HS-27A (cell line): Measurements from ENCODE around the gene ZDHHC14.

Source experiments
- DNase-seq: peaks from one replicate; pipeline ENCODE4 v3.0.0-alpha.2; 2012; ENCODE audit warnings: low read depth, missing footprints

ZDHHC14 gene

DNA sequence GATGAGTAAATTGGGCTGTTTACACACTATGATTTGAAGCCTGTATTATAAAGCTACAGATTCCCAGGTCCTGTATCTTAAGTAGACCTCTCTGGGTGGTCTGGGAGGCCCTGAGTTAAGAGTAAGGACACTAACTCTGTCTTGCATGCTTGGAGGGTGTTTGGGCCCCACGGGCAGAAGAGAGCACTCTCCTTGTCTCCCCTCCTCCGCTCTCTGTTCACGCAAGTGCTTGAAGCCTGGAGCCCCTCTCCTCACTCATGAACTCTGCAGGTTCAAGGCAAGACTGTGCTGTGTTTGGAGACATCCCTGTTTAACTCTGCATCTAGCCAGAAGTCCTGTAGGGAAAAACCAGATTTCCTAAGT lies 154.0 kb downstream of the ZDHHC14 start:
- no peak for DNase-seq

DNA sequence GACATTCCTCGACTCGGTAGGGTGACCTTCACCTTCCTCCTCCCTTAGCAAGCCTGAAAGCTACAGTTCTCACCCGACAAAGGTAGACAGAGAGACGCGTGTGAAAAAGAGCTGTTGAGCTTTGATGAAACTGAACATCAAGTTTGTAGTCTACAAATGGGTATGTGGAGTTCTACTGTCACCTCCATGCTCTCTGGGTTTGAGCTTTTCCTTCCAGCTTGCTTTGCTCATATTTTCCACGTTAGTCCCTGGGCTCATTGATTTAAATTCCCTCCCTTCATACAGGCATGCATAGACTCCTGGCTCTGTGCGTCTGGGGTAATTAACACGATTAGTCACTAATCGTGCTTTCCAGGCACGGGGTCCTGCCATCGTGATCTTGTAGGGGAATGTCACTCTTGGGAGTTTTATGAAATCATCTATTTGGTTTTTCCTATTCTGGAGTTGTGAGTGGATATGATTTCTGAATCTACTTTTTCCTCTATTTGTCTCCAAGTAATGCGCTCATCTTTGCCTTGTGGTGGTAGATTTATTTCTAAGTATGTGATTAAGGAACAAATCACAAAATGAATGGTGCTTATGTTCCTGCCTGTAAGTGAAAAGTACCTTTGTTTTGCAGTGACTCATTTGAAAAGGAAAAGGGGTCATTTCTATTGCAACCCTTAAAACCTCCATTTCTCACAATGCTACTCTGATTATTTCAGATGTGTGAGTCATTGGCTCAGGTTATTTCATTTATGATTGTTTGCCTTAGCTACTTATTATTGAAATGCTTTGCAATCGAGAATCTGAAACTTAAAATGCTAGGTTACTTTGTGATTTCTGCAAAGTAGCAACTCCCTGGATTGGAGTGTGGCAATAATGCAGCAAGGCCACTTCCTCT lies 154.6 kb downstream of the ZDHHC14 start:
- no peak for DNase-seq

DNA sequence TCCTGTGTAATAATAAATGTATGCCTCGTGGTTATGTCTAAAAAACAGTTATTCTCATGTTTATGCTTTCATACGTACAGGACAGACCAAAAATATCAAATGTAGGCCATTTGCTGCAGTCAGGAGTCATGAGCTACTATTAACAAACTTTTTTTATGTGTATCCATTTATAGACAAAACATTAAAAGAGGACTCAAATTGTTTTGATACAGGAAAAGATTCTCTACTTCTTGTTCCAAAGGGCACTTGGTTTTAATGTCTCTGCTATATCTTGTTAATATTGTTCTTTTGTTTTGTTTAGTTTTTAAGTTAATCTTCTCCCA lies 155.2 kb downstream of the ZDHHC14 start:
- no peak for DNase-seq

DNA sequence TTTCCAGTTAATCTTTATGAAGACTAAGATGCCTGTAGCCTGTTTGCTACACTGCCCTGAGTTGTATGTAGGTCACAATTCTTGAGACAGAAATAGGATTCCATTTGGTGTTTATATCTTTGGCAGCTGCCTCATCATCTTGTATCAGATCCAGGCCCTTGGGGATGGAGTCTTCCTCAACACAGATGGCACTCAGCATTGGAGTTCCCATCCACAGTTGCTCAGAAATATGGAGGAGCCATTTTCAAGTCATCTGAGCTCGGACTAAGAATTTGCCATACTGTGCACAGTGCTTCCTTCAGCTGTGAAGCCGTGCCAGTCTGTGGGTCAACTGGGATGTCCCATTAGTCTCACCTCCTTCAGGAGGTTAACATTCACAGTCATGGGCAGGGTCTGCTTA lies 156.6 kb downstream of the ZDHHC14 start:
- no peak for DNase-seq

DNA sequence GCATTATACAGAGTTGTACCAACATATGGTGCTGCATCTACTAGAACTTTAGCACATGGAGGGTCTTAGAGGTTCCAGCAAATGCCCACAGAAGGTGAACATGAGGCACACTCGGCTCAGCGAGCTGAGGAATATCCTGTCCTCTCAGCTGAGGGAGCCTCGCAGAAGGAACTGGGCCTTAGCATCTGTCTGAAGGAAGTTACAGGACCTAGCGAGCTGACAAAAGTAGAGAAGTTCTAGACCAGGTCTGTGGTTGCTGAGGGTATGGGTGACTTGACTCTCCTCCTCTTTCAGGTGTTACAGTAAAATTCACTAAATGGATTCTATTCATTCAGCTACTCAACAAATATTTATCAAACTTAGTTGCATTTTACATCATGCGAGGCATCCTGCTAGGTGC lies 157.2 kb downstream of the ZDHHC14 start:
- DNase-seq = no peak

DNA sequence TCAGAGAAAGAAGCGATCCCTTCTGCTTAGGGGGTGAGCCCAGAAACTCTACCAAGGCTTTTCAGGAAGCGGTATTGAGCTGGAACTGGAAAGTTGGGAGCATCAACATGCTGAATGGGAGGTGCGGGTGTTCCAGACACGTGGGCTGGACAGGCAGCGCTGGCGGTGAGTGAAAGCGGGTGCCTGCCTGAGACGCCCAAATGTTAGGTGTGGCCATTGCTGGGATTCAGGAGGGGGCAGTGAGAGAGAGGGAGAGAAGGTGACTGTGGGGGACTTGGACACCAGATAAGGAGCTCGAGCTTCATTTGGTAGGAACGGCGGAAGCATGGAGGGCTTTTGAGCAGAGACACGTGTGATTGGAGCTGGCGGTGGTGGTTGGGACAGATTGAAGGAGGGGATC lies 157.7 kb downstream of the ZDHHC14 start:
- no peak for DNase-seq

DNA sequence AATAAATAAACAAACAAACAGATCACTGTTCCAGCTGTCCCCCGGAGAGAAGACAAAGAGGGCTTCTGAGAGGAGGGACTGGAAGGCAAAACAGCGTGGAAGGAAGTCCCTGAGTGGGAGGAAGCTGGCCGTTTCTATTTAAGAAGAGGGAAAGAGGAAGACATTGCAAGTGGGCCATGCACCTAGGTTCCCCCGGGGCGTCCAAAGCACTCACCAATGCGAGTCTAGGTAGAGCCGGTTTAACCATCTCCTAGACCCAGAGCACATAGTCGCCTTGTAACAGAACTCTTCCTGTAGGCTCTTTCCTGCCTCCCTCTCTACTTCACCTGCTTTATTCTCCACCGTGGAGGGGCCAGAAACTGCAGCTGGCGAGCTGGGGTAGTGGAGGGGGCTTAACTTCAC lies 158.4 kb downstream of the ZDHHC14 start:
- no peak for DNase-seq

DNA sequence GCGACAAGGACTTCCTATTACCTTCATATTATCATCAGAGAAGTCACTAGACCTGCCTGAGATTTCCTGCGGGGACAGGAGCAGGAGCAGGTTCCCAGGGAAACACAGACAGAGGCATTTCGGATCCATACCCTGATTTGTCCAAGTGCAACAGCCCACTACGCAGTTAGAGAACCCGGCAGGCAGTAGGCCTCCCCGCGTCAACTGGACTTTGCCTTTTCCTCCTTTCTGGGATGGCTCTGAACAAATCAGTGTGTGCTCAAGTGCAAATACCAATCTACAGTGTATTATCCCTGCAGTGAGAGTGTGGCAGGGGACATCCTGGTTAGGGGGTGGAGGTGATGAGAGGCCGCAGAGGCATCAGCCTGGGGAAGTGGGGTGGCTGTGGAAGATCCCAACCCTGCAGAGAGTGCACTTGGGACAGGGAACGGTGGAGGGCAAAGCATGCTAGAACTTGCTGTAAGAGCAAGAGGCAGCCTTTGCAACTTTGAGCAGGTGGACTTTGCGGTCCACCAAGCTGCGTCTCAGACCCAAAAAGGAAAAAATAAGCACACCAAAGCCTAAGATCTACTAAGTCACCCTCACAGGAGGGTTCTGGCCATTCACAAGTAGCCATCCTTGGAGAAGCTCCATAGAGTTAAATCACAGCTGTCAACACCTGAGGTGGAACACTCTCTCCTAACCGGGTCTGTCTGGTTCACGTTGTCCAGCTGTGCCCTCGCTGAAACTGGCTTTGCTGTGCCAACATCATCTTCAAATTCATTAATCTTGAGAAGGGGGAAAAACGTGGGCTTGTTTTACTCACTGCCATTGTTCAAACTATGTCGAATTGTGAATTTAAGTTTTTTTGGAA lies 159.1 kb downstream of the ZDHHC14 start:
- DNase-seq = no peak

DNA sequence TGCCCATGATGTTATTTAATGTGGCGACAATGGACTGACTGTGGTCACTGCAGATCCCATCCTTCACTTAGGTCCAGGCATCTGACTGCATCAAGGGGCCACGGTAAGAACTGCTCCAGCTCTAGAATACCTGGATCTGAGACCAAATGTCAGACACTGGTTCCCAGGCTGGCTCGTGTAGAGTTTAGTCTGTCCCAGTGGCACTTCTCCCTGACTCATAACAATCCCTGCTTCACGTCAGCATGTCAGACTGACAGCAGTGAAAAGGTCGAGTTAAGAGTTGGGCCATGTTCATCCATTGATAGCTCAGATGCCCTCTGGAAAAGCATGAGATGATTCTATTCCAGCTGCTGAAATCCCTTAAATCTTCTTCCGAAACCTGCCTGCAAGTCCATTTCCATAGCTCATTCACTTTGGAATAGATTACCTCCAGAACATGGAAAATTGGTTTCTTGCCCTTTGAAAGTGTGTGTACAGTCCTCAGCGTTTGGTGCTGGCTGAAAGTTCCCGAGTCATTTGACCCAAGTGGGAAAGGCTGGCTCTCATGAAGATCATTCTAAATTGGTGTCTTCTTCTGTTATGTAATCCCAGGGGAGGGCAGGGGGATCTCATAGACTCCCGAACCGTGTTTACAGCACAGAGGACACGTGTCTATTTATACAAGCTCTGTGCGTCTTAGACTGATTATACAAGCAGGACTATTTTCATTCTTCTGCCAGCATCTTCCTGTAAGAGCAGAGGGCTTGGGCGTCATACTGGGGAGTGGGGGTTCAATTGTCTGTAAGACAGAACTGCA lies 160.8 kb downstream of the ZDHHC14 start:
- no peak for DNase-seq

DNA sequence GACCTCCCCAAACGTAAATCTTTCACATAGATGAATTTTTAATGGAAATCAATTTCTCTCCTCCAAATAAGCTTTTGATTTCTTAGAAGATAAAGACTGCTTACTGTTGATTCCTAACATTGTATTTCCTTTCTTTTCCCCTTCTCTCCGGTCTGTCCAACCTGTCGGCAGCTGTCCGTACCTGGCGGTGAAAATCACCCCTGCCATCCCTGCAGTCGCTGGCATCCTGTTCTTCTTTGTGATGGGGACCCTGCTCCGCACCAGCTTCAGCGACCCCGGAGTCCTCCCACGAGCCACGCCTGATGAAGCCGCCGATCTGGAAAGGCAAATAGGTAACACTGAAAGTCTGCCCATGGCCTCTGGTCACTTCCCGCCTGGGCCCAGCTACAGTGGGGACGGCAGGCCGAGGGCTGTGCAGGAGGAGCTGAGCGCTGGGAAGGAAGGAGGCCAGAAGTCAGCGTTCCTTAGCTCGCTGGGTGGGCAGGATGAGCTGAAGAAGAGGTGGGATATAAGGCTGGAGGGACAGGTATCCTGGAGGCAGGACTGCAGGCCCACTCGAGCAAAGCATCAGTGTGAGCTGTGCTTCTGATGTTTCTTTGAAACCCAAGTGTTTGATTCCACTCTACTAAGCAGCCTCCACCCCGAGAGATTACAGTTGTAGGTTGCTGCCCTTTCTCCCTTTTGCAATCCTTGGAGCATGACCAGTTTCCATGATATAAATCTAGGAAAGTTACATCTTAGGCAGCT lies 161.6 kb downstream of the ZDHHC14 start:
- DNase-seq = no peak

DNA sequence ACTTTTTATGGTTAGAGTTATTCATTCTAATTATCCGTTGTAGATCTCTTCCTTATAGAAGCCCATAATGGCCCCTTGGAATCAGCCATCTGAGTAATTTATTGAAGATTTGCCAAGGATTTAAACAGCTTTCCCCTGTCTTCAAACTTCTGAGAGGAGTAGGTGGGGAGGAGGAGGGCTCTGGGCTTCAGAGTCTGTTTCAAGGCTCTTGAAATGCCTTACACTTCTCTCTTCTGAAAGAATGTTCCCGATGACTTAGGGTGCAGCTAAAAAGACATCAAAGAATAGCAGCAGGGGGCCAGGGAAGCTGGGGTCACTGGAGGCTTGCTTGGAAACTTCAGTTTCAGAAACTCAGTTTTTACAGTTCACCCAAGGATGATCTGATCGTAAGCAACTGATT lies 165.3 kb downstream of the ZDHHC14 start:
- DNase-seq = no peak

DNA sequence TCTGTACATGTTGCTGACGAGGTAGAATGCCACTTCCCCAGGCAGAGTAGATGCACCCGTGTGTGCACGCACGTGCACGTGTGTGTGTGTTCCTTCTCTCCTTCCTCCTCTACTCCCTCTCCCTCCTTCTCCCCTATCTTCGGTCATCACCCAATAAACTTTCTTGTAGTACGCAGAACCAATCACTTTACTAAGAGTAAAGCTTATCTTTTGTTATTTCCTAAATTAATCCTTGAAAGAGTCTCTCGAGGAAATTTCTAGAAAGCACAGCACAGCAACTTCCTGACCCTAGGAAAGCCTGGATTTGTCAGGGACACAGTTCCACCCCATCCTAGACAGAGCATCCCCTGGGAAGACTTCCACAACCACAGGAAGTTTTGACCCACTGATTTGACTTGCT lies 166.1 kb downstream of the ZDHHC14 start:
- DNase-seq = no peak

DNA sequence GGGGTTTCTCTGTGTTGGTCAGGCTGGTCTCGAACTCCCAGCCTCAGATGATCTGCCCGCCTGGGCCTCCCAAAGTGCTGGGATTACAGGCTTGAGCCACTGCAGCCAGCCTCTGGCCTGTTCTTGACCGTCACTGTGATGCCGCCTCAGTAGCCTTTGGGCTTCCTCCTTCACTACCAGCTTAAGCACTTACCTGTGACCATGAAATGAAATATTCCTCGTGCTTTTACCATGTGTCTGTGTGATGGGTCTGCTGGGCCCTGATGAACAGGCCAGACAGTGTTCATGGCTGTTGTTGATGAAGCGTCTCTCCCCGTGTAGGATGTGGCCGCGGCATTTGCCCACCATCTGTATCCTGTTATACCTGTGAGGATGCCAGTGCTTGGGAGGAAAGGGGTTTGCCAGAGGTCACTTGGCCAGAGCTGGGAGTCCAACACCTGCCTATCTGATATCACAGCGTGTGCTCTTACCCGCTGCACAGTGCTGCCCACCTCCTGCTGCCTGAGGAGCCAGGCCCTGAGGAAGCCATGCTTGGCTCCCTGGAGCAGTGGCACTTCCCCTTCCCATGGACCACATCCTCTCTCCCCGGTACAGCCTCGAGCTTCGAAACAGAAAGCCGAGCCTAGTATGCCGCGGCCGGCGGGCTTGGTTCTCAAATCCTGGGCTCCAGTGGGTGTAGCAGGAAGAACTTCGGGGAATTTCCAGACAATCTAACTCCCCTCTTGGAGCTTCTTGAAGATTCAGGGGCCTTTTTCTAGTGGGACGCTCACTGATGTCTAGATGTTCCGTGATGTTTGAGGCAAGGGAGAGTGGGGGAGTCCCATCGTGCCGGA lies 167.9 kb downstream of the ZDHHC14 start:
- no peak for DNase-seq

DNA sequence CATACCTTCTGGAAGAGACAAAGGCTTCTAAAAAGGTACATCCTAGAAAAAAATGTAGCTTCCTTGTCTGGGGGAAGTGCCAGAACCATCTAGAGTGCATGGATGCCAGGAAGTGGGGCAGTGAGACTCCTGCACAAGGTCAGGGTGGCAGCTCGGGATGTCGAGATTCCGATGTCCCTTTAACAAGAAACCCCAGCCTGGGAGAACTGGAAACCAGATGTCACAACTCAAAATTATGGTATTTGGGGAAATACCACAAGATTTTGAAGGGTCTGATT lies 168.4 kb downstream of the ZDHHC14 start:
- no peak for DNase-seq

DNA sequence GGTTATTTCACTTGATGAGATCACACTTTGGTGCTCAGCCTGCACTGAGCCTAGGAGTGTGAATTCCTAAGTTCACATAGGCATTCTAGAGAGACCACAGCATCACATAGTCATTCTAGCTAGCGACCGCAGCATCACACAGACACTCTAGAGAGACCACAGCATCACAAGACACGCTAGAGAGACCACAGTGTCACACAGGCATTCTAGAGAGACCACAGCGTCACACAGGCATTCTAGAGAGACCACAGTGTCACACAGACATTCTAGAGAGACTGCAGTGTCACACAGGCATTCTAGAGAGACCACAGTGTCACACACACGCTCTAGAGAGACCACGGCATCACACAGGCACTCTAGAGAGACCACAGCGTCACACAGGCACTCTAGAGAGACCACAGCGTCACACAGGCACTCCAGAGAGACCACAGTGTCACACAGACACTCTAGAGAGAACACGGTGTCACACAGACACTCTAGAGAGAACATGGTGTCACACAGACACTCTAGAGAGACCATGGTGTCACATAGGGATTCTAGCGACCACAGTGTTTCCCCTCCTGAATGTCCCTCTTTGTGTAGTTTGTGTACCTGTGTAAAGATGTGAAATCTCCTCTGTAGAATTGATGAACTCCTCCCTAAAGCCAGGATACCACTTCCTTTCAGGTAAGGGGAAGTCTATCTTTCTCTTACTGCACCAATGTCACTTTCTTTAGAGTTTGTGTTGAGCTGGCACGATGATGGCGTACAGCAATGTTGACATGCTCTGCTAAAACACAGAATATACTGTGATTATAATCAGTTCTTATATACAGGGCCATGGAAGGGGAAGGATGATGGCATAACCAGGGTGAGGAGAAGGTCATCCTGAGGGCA lies 169.4 kb downstream of the ZDHHC14 start:
- no peak for DNase-seq

DNA sequence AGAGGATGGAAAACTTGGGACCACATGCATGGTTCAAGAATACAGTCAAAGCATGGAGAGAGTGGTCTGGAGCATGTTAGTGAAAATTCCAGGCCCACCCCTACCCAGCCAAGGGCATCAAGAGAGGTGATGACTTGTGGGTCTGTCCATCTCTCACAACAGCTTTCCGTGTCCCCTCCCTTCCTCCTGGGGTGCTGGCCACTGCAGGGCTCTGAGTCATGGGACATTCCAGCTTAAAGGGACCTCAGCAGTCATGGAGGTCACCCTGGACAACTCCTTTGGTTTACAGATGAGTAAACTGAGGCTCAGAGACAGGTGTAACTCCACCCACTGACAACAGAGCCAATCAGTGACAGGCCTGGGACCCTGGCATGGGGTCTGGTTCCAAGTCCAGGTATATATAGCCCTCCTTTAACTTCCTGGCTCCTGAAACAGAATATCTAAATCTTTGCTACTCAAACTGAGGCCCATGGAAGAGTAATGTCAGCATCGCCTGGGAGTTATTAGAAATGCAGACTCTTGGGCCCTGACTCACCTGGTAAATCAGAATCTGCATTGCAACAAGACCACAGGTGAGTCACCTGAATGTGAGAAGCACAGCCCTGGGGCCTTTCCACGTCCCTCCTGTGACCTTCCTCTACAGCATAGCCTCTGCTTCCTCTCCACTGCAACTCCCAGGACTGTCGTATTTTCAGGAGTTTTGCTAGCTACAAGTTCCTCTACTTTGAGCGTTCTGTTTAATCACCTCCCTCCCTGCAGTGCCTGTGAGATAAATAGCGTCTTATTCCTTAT lies 170.2 kb downstream of the ZDHHC14 start:
- no peak for DNase-seq

DNA sequence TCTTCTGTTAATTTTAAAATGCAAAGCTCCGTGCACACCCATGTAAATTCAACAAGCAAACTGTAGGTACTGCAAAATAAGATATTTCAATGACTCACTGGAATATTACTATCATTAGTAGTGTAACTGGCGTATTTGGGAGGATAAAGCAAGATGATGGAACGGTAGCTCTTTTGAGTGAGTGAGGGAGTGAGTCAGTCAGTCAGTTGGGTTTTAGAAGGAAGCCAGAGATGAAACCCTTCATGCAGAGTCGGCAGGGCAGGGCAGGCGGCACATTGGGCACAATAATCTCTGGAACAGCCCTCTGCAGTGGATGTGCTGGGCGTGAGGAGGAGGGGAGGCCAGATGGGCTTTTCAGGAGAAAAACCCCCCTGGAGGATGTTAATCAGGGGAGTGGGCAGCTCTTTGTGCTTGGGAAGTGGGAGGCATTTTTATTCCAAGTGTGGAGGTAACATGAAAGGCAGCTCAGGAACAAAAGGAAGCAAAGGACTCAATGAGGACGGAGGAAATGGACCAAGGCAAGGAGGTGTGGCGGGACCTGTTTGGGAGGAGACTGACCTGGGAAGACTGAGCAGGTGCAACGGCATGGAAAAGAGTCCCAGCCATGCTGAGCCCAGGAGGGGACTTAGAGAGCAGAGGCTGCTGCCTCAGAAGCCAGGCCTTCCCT lies 171.2 kb downstream of the ZDHHC14 start:
- DNase-seq = no peak

DNA sequence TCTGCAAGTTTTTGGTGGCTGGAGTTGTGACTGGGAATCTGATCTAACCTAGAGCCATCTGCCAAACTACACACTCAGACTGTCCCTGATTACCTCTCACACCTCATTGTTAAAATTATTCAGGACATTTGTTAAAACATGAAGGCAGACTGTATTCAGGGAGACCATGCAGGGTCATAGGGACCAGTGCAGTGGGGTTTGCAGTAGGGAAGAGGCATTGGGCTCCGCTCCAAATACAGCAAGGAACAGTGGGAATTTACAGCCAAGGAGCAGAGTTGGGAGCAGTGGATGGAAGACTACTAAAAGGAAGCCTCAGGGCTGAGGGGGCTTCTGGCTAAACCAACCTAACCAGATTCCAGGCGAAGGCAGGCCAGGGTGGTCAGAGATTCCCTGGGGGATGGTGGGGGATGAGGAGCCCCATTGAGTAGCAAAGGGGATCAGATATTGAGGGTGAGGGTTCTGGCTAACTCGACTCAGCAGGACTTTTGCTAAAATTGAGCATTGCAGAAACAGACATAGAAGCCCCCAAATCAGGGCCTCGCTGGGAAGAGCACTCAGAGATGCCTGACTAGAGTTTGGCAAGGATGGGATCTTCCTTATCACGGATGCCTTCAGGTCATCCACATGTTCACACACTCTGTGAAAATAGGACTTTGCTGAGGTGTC lies 172.0 kb downstream of the ZDHHC14 start:
- DNase-seq = no peak
